Astrocyte (in vitro differentiated cells and primary cell): ENCODE data around the gene TGOLN2. TPM values are rescaled to one million over a fixed set of nuclear protein-coding genes. Genes with fewer than 3 reads are reported as not detected.
"Not testable (repeated sequence)": the region's sequence is repeated elsewhere in the genome, so short reads cannot be mapped to it uniquely, and the experiment has no call there.

Source experiments
- DNase-seq: peaks from one replicate; pipeline ENCODE4 v3.0.0-alpha.2; 2010; ENCODE audit warnings: low read depth
- FAIRE-seq: peaks from 2 replicates; lab custom pipeline; 2011; peaks lifted over from hg19 to GRCh38; lab: Jason Lieb, UNC
- H2AFZ ChIP-seq: 2 replicates; pipeline ENCODE4 v1.6.0; 2012; ENCODE audit warnings: low read depth, low read length, inconsistent platforms
- H3K27ac ChIP-seq: 2 replicates; pipeline ENCODE4 v1.5.1; 2011; ENCODE audit warnings: low read depth, low read length, inconsistent platforms
- H3K27me3 ChIP-seq: 2 replicates; pipeline ENCODE4 v1.6.0; 2011; ENCODE audit warnings: low read length, inconsistent platforms; ENCODE audit not compliant: insufficient read depth
- H3K36me3 ChIP-seq: 2 replicates; pipeline ENCODE4 v1.5.1; 2011; ENCODE audit warnings: low read length, inconsistent platforms; ENCODE audit not compliant: insufficient read depth
- H3K4me1 ChIP-seq: 2 replicates; pipeline ENCODE4 v1.5.1; 2011; ENCODE audit warnings: low read length, inconsistent platforms; ENCODE audit not compliant: insufficient read depth
- H3K4me2 ChIP-seq: 2 replicates; pipeline ENCODE4 v1.6.0; 2012; ENCODE audit warnings: low read length, inconsistent platforms
- H3K4me3 ChIP-seq: 2 replicates; pipeline ENCODE4 v1.5.1; 2011; ENCODE audit warnings: low read depth, mild to moderate bottlenecking, low read length, inconsistent platforms; ENCODE audit not compliant: insufficient read depth
- H3K79me2 ChIP-seq: 2 replicates; pipeline ENCODE4 v1.6.0; 2012; ENCODE audit warnings: mild to moderate bottlenecking, low read length, inconsistent platforms; ENCODE audit not compliant: insufficient read depth
- H3K9ac ChIP-seq: 2 replicates; pipeline ENCODE4 v1.6.0; 2012; ENCODE audit warnings: mild to moderate bottlenecking, low read length, inconsistent platforms
- H3K9me3 ChIP-seq: 2 replicates; pipeline ENCODE4 v1.5.1; 2012; ENCODE audit warnings: low read depth, mild to moderate bottlenecking, low read length, inconsistent platforms; ENCODE audit not compliant: insufficient read depth
- H4K20me1 ChIP-seq: 2 replicates; pipeline ENCODE4 v1.6.0; 2012; ENCODE audit warnings: low read length, inconsistent platforms; ENCODE audit not compliant: insufficient read depth
- H3K27ac Mint-ChIP-seq: one replicate; pipeline ENCODE4 v1.8.0; 2021; ENCODE audit warnings: mild to moderate bottlenecking, mixed read lengths; ENCODE audit not compliant: unreplicated experiment
- H3K27me3 Mint-ChIP-seq: one replicate; pipeline ENCODE4 v1.8.0; 2021; ENCODE audit warnings: low read depth, mixed read lengths; ENCODE audit not compliant: unreplicated experiment
- H3K36me3 Mint-ChIP-seq: one replicate; pipeline ENCODE4 v1.8.0; 2021; ENCODE audit warnings: low read depth, mixed read lengths; ENCODE audit not compliant: unreplicated experiment
- H3K4me1 Mint-ChIP-seq: one replicate; pipeline ENCODE4 v1.8.0; 2021; ENCODE audit warnings: low read depth, mixed read lengths; ENCODE audit not compliant: unreplicated experiment
- H3K4me3 Mint-ChIP-seq: one replicate; pipeline ENCODE4 v1.8.0; 2021; ENCODE audit warnings: mild to moderate bottlenecking, moderate library complexity, mixed read lengths; ENCODE audit not compliant: unreplicated experiment
- H3K9me3 Mint-ChIP-seq: one replicate; pipeline ENCODE4 v1.8.0; 2021; ENCODE audit warnings: mild to moderate bottlenecking, mixed read lengths; ENCODE audit not compliant: unreplicated experiment
- CTCF ChIP-seq: IDR thresholded peaks from 2 replicates; pipeline ENCODE4 v1.5.1; 2011; ENCODE audit warnings: low read depth, mild to moderate bottlenecking, inconsistent platforms, low read length, moderate library complexity; ENCODE audit not compliant: insufficient read depth
- EZH2 ChIP-seq: IDR thresholded peaks from 2 replicates; pipeline ENCODE4 v1.6.1; 2012; ENCODE audit warnings: mild to moderate bottlenecking, low read length, inconsistent platforms; ENCODE audit not compliant: insufficient read depth
- total RNA-seq: library from RNA; stranded (reverse); gene quantifications from 2 replicates; pipeline ENCODE4 v1.2.1, GENCODE V29; 2021

TGOLN2 gene
- total RNA-seq, 1 donor from 2014 or later = 86.7 TPM

DNA sequence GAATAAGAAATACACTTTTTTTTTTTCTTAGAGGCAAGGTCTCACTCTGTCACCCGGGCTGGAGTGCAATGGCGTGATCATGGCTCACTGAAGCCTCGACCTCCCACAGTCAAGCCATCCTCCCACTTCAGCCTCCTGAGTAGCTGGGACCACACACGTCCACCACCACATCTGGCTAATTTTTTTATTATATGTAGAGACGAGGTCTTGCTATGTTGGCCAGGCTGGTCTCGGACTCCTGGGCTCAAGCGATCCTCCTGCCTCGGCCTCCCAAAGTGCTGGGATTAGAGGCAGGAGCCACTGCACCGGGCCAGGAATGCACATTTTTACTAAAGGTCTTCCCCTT is 2.4 kb downstream of the TGOLN2 start:
- H3K27me3 Mint-ChIP-seq = no peaks in the 10 kb centered on the region
- TF ChIP-seq CTCF (no peak), EZH2 (no peak)
- peaks cover 67% of the 10 kb centered on the region for H3K79me2 ChIP-seq
- H3K9me3 ChIP-seq = no peaks in the 10 kb centered on the region
- peaks cover 23% of the 10 kb centered on the region for H3K36me3 Mint-ChIP-seq
- H4K20me1 ChIP-seq = peaks cover 66% of the 10 kb centered on the region
- H3K4me3 ChIP-seq = peak overlapping the region; percentile 75
- H2AFZ ChIP-seq = no peak overlapping the region
- FAIRE-seq (no peak), DNase-seq (no peak)
- H3K27ac ChIP-seq = no peak overlapping the region
- H3K4me1 ChIP-seq = peaks cover 11% of the 10 kb centered on the region
- H3K36me3 ChIP-seq = peaks cover 37% of the 10 kb centered on the region
- no peaks in the 10 kb centered on the region for H3K27me3 ChIP-seq
- H3K9ac ChIP-seq = peak overlapping the region; percentile 97
- H3K4me2 ChIP-seq = peak overlapping the region; percentile 89
- no peaks in the 10 kb centered on the region for H3K9me3 Mint-ChIP-seq
- peaks cover 25% of the 10 kb centered on the region for H3K4me1 Mint-ChIP-seq
- H3K27ac Mint-ChIP-seq = no peak overlapping the region
- peak overlapping the region; percentile 99 for H3K4me3 Mint-ChIP-seq

- Histone ChIP-seq H3K27ac (no peak overlapping the region), H3K36me3 (peaks cover 43% of the 10 kb centered on the region), H3K4me2 (peak overlapping the region; percentile 89), H3K27me3 (no peaks in the 10 kb centered on the region), H4K20me1 (peaks cover 71% of the 10 kb centered on the region), H3K9ac (peak overlapping the region; percentile 97), H2AFZ (no peak overlapping the region), H3K4me3 (peak overlapping the region; percentile 75), H3K4me1 (peaks cover 11% of the 10 kb centered on the region), H3K9me3 (no peaks in the 10 kb centered on the region), H3K79me2 (peaks cover 73% of the 10 kb centered on the region)
- Mint-ChIP-seq H3K27ac (no peak overlapping the region), H3K9me3 (no peaks in the 10 kb centered on the region), H3K36me3 (peaks cover 28% of the 10 kb centered on the region), H3K4me3 (peak overlapping the region; percentile 99), H3K27me3 (no peaks in the 10 kb centered on the region), H3K4me1 (peaks cover 25% of the 10 kb centered on the region)
- FAIRE-seq (no peak), DNase-seq (no peak)
- TF ChIP-seq CTCF = no peak
- no peak for TF ChIP-seq EZH2
Observed at GRCh38 chr2:85324639-85325465, 2.9 kb downstream of the TGOLN2 start.

GRCh38 chr2:85323988-85324367 is 3.8 kb downstream of the TGOLN2 start:
- H3K27me3 ChIP-seq, H2AFZ ChIP-seq, FAIRE-seq, H3K27ac ChIP-seq, H3K27ac Mint-ChIP-seq, H3K27me3 Mint-ChIP-seq, H3K9me3 ChIP-seq, H3K4me3 ChIP-seq, H3K9me3 Mint-ChIP-seq, H3K9ac ChIP-seq, DNase-seq, H3K4me2 ChIP-seq: not testable (repeated sequence)
- Mint-ChIP-seq H3K4me1 (peaks cover 26% of the 10 kb centered on the region), H3K4me3 (peak overlapping the region; percentile 40), H3K36me3 (peaks cover 31% of the 10 kb centered on the region)
- Histone ChIP-seq H3K4me1 (peaks cover 11% of the 10 kb centered on the region), H3K36me3 (peaks cover 45% of the 10 kb centered on the region), H3K79me2 (peaks cover 79% of the 10 kb centered on the region), H4K20me1 (peaks cover 78% of the 10 kb centered on the region)
